Globus pallidus (tissue), 1 donor: ENCODE results near the gene CDH15.
A peak's percentile ranks its signal among the peaks of the same experiment; 100 is the strongest.

Experiments
- DNase-seq: peaks from one replicate; pipeline ENCODE4 v3.0.0-alpha.2; 2015; ENCODE audit warnings: low spot score

The CDH15 gene

GRCh38 chr16:89199241-89200123 lies 27.9 kb downstream of the CDH15 start:
- DNase-seq, result no peak

- no peak for DNase-seq
These were observed 28.7 kb downstream of the CDH15 start, which contains the start of gene SLC22A31 for GRCh38 chr16:89200124-89200849. SLC22A31 (minus strand) TSS chr16:89200537; CDS start chr16:89200501, 36 bp downstream.

GRCh38 chr16:89200850-89201411 lies 29.4 kb downstream of the CDH15 start:
- DNase-seq, result no peak

- no peak for DNase-seq
These were observed 30.2 kb downstream of the CDH15 start for GRCh38 chr16:89201439-89202377.

GRCh38 chr16:89202422-89203215 lies 31.1 kb downstream of the CDH15 start:
- no peak for DNase-seq

GRCh38 chr16:89207993-89208392 lies 36.4 kb downstream of the CDH15 start:
- DNase-seq, result no peak

GRCh38 chr16:89209522-89210044 lies 38.0 kb downstream of the CDH15 start:
- no peak for DNase-seq

- no peak for DNase-seq
These were observed 38.8 kb downstream of the CDH15 start for GRCh38 chr16:89210165-89210903.

GRCh38 chr16:89210904-89211515 lies 39.5 kb downstream of the CDH15 start:
- no peak for DNase-seq

GRCh38 chr16:89216315-89217137 lies 45.0 kb downstream of the CDH15 start:
- peak; percentile 64 for DNase-seq

GRCh38 chr16:89217138-89217387 lies 45.5 kb downstream of the CDH15 start:
- no peak for DNase-seq

GRCh38 chr16:89217388-89218191 lies 46.0 kb downstream of the CDH15 start, which contains the start of gene ZNF778:
ZNF778 (plus strand) TSS chr16:89217703; CDS start chr16:89221128, 3,425 bp downstream.
- peak; percentile 89 for DNase-seq

GRCh38 chr16:89219365-89219764 lies 47.8 kb downstream of the CDH15 start:
- no peak for DNase-seq

GRCh38 chr16:89221604-89222003 lies 50.1 kb downstream of the CDH15 start:
- no peak for DNase-seq

- DNase-seq, result no peak
These were observed 51.4 kb downstream of the CDH15 start for GRCh38 chr16:89222931-89223330.

- no peak for DNase-seq
These were observed 53.1 kb downstream of the CDH15 start for GRCh38 chr16:89224665-89225064.

GRCh38 chr16:89230255-89230654 lies 58.7 kb downstream of the CDH15 start:
- no peak for DNase-seq

- no peak for DNase-seq
These were observed 60.6 kb downstream of the CDH15 start for GRCh38 chr16:89232107-89232506.
